ENCODE data around the gene PATL1. TPM values are rescaled to one million over a fixed set of nuclear protein-coding genes. Genes with fewer than 3 reads are reported as not detected.

PATL1 gene
- polyA plus RNA-seq, 2 donors: 7.3 to 12.6 TPM

GRCh38 chr11:59610289-59610688 lies 58.5 kb downstream of the PATL1 start:
- peaks cover 0 to 7% of the 10 kb centered on the region in 2 donors for H3K4me1 ChIP-seq (ENCODE audit: control insufficient read depth in 2 of 2, insufficient read depth in 2 of 2, low read length in 1 of 2)
- peaks cover 13 to 22% of the 10 kb centered on the region in 2 donors for H3K36me3 ChIP-seq (ENCODE audit: control insufficient read depth in 2 of 2, insufficient read depth in 2 of 2, low read length in 1 of 2)
- H3K27ac ChIP-seq (ENCODE audit: low read depth in 2 of 2, low read length in 1 of 2): no peak overlapping the region
- no peaks in the 10 kb centered on the region for H3K9me3 ChIP-seq (ENCODE audit: control insufficient read depth in 2 of 2, insufficient read depth in 1 of 2, low read depth in 1 of 2, low read length in 1 of 2)
- no peaks in the 10 kb centered on the region for H3K27me3 ChIP-seq (ENCODE audit: control insufficient read depth in 1 of 2, insufficient read depth in 2 of 2, low read length in 2 of 2)
- H3K4me3 ChIP-seq (ENCODE audit: low read depth in 1 of 2, low read length in 2 of 2): no peak overlapping the region
- 88 to 90% methylated on average over 7 of the region's 7 CpGs for WGBS, 2 donors

DNA sequence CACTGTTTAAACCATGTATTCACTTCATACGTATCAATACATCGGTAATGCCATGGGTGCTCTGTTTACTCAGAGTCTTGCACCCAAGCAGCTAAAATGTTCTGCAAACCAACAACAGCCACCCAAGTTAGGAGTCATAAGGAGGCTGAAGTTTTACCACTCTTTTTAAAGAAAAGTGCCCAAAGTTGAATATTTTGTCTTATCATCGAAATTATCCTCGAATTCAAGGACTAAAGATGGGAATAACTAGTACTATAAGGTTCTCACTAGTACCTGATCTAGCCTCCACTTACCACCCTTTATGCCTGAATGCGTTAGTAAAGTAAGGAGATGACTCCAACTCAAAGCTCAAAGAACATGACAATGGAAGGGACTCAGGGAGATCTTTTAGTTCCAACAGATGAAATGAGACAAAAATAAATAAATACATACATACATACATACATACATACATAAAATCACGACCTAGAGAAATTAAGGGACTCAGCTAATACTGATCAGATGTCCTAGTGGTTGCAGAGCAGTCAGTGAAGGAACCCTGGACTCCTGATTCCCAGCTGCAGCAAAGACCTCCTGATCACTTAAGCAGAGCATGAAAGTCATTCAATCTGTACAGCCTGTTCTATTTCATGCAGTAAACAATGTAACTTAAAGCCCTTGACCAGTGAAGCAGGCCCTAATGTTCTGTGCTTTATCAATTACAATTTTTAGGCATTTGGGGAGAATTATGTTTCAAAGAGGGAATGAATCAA lies 61.0 kb downstream of the PATL1 start:
- Histone ChIP-seq H3K27me3 (ENCODE audit: control insufficient read depth in 1 of 2, insufficient read depth in 2 of 2, low read length in 2 of 2) (no peaks in the 10 kb centered on the region), H3K27ac (ENCODE audit: low read depth in 2 of 2, low read length in 1 of 2) (no peak overlapping the region), H3K4me3 (ENCODE audit: low read depth in 1 of 2, low read length in 2 of 2) (no peak overlapping the region), H3K36me3 (ENCODE audit: control insufficient read depth in 2 of 2, insufficient read depth in 2 of 2, low read length in 1 of 2) (peaks cover 16 to 23% of the 10 kb centered on the region in 2 donors), H3K4me1 (ENCODE audit: control insufficient read depth in 2 of 2, insufficient read depth in 2 of 2, low read length in 1 of 2) (peaks cover 0 to 3% of the 10 kb centered on the region in 2 donors), H3K9me3 (ENCODE audit: control insufficient read depth in 2 of 2, insufficient read depth in 1 of 2, low read depth in 1 of 2, low read length in 1 of 2) (no peaks in the 10 kb centered on the region)
- WGBS, 2 donors: 92 to 94% methylated on average over 6 of the region's 6 CpGs

- H3K9me3 ChIP-seq (ENCODE audit: control insufficient read depth in 2 of 2, insufficient read depth in 1 of 2, low read depth in 1 of 2, low read length in 1 of 2): no peaks in the 10 kb centered on the region
- H3K27me3 ChIP-seq (ENCODE audit: control insufficient read depth in 1 of 2, insufficient read depth in 2 of 2, low read length in 2 of 2): no peaks in the 10 kb centered on the region
- no peak overlapping the region for H3K4me3 ChIP-seq (ENCODE audit: low read depth in 1 of 2, low read length in 2 of 2)
- H3K36me3 ChIP-seq (ENCODE audit: control insufficient read depth in 2 of 2, insufficient read depth in 2 of 2, low read length in 1 of 2): peaks cover 24 to 34% of the 10 kb centered on the region in 2 donors
- H3K27ac ChIP-seq (ENCODE audit: low read depth in 2 of 2, low read length in 1 of 2): no peak overlapping the region
- H3K4me1 ChIP-seq (ENCODE audit: control insufficient read depth in 2 of 2, insufficient read depth in 2 of 2, low read length in 1 of 2): no peaks in the 10 kb centered on the region
- 88 to 95% methylated on average over 6 of the region's 6 CpGs for WGBS, 2 donors
These were observed 66.4 kb downstream of the PATL1 start for GRCh38 chr11:59602432-59602831.

GRCh38 chr11:59601788-59602187 lies 67.0 kb downstream of the PATL1 start:
- no peaks in the 10 kb centered on the region for H3K4me1 ChIP-seq (ENCODE audit: control insufficient read depth in 2 of 2, insufficient read depth in 2 of 2, low read length in 1 of 2)
- no peak overlapping the region for H3K4me3 ChIP-seq (ENCODE audit: low read depth in 1 of 2, low read length in 2 of 2)
- WGBS, 2 donors: 70 to 85% methylated on average over 4 of the region's 4 CpGs
- H3K9me3 ChIP-seq (ENCODE audit: control insufficient read depth in 2 of 2, insufficient read depth in 1 of 2, low read depth in 1 of 2, low read length in 1 of 2): no peaks in the 10 kb centered on the region
- H3K27me3 ChIP-seq (ENCODE audit: control insufficient read depth in 1 of 2, insufficient read depth in 2 of 2, low read length in 2 of 2): no peaks in the 10 kb centered on the region
- peaks cover 24 to 35% of the 10 kb centered on the region in 2 donors for H3K36me3 ChIP-seq (ENCODE audit: control insufficient read depth in 2 of 2, insufficient read depth in 2 of 2, low read length in 1 of 2)
- H3K27ac ChIP-seq (ENCODE audit: low read depth in 2 of 2, low read length in 1 of 2): no peak overlapping the region

- 78 to 84% methylated on average over 4 of the region's 4 CpGs for WGBS, 2 donors
- Histone ChIP-seq H3K27me3 (ENCODE audit: control insufficient read depth in 1 of 2, insufficient read depth in 2 of 2, low read length in 2 of 2) (no peaks in the 10 kb centered on the region), H3K4me1 (ENCODE audit: control insufficient read depth in 2 of 2, insufficient read depth in 2 of 2, low read length in 1 of 2) (no peaks in the 10 kb centered on the region), H3K9me3 (ENCODE audit: control insufficient read depth in 2 of 2, insufficient read depth in 1 of 2, low read depth in 1 of 2, low read length in 1 of 2) (no peaks in the 10 kb centered on the region), H3K27ac (ENCODE audit: low read depth in 2 of 2, low read length in 1 of 2) (no peak overlapping the region), H3K4me3 (ENCODE audit: low read depth in 1 of 2, low read length in 2 of 2) (no peak overlapping the region), H3K36me3 (ENCODE audit: control insufficient read depth in 2 of 2, insufficient read depth in 2 of 2, low read length in 1 of 2) (peaks cover 19 to 37% of the 10 kb centered on the region in 2 donors)
These were observed 68.2 kb downstream of the PATL1 start for GRCh38 chr11:59600636-59601035.

GRCh38 chr11:59600234-59600633 lies 68.6 kb downstream of the PATL1 start:
- Histone ChIP-seq H3K36me3 (ENCODE audit: control insufficient read depth in 2 of 2, insufficient read depth in 2 of 2, low read length in 1 of 2) (peaks cover 15 to 37% of the 10 kb centered on the region in 2 donors), H3K27ac (ENCODE audit: low read depth in 2 of 2, low read length in 1 of 2) (no peak overlapping the region), H3K4me1 (ENCODE audit: control insufficient read depth in 2 of 2, insufficient read depth in 2 of 2, low read length in 1 of 2) (no peaks in the 10 kb centered on the region), H3K27me3 (ENCODE audit: control insufficient read depth in 1 of 2, insufficient read depth in 2 of 2, low read length in 2 of 2) (no peaks in the 10 kb centered on the region), H3K4me3 (ENCODE audit: low read depth in 1 of 2, low read length in 2 of 2) (no peak overlapping the region), H3K9me3 (ENCODE audit: control insufficient read depth in 2 of 2, insufficient read depth in 1 of 2, low read depth in 1 of 2, low read length in 1 of 2) (no peaks in the 10 kb centered on the region)
- 90 to 97% methylated on average over 2 of the region's 2 CpGs for WGBS, 2 donors

DNA sequence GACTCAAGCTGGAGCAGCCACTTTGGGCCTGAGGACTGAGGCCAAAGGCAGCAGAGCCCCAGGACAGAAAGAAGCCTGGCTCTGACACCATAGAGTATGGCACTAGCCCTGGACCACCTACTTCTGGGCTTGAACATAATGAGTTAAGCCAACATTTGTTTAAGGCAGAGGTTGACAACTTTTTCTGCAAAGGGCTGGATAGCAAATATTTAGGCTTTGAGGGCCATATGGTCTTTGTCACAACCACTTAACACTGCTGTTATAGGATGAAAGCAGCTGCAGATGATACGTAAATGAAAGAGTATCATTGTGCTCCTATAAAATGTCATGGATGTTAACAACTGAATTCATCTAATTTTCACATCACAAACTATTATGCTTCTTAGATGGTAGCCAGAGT lies 69.9 kb downstream of the PATL1 start:
- no peak overlapping the region for H3K4me3 ChIP-seq (ENCODE audit: low read depth in 1 of 2, low read length in 2 of 2)
- WGBS, 2 donors: 89 to 100% methylated on average over 1 of the region's 1 CpG
- H3K36me3 ChIP-seq (ENCODE audit: control insufficient read depth in 2 of 2, insufficient read depth in 2 of 2, low read length in 1 of 2): peaks cover 19 to 40% of the 10 kb centered on the region in 2 donors

More for the DNA sequence above, 69.9 kb downstream of the PATL1 start:
- no peaks in the 10 kb centered on the region for H3K9me3 ChIP-seq (ENCODE audit: control insufficient read depth in 2 of 2, insufficient read depth in 1 of 2, low read depth in 1 of 2, low read length in 1 of 2)
- H3K27me3 ChIP-seq (ENCODE audit: control insufficient read depth in 1 of 2, insufficient read depth in 2 of 2, low read length in 2 of 2): no peaks in the 10 kb centered on the region
- H3K27ac ChIP-seq (ENCODE audit: low read depth in 2 of 2, low read length in 1 of 2): no peak overlapping the region
- H3K4me1 ChIP-seq (ENCODE audit: control insufficient read depth in 2 of 2, insufficient read depth in 2 of 2, low read length in 1 of 2): no peaks in the 10 kb centered on the region

Other genes with a start within 250 kb of the PATL1 start
- gene OR5A2, start 242.6 kb downstream of the PATL1 start, polyA plus RNA-seq: not detected
- not detected for gene OR5A1, start 232.6 kb downstream of the PATL1 start, polyA plus RNA-seq
- gene OR4D6, start 212.1 kb downstream of the PATL1 start, polyA plus RNA-seq: not detected
- not detected for gene OR4D10, start 195.7 kb downstream of the PATL1 start, polyA plus RNA-seq
- gene OR4D11, start 165.5 kb downstream of the PATL1 start, polyA plus RNA-seq: not detected
- gene OR4D9, start 157.5 kb downstream of the PATL1 start, polyA plus RNA-seq: not detected
- 10 to 100 TPM in 1 of 2 donors, 1 to 10 TPM in 1; 7.5 to 13.6 TPM for gene OSBP, start 53.3 kb downstream of the PATL1 start, polyA plus RNA-seq
- not detected for gene OR10V1, start 44.8 kb upstream of the PATL1 start, polyA plus RNA-seq
- 10 to 100 TPM in 1 of 2 donors, 1 to 10 TPM in 1; 8.9 to 10.6 TPM for gene STX3, start 86.3 kb upstream of the PATL1 start, polyA plus RNA-seq
- 10 to 100 TPM; 44.8 to 58.1 TPM for gene MRPL16, start 141.7 kb upstream of the PATL1 start, polyA plus RNA-seq
- gene CBLIF, start 176.5 kb upstream of the PATL1 start, polyA plus RNA-seq: under 1 TPM; 0.07 to 0.24 TPM
- 10 to 100 TPM in 1 of 2 donors, 1 to 10 TPM in 1; 6.9 to 10.9 TPM for gene TCN1, start 197.4 kb upstream of the PATL1 start, polyA plus RNA-seq
- not detected for gene OOSP3, start 209.7 kb upstream of the PATL1 start, polyA plus RNA-seq